Measurements from ENCODE around the gene HS2ST1.

The HS2ST1 gene

GRCh38 chr1:86928819-86929218 lies 14.4 kb downstream of the HS2ST1 start:
- FAIRE-seq (no peak), DNase-seq (ENCODE audit: insufficient read length) (no peak)
- no peak for TF ChIP-seq POLR2AphosphoS5 (IDR thresholded peaks at IDR 0.05; ENCODE audit: low read depth, low read length)

- FAIRE-seq: no peak
- TF ChIP-seq POLR2A (IDR thresholded peaks at IDR 0.05; ENCODE audit: low read depth, low read length) (no peak), TAF1 (IDR thresholded peaks at IDR 0.05; ENCODE audit: borderline replicate concordance, low read depth, low read length) (no peak), POLR2AphosphoS5 (IDR thresholded peaks at IDR 0.05; ENCODE audit: low read depth, low read length) (no peak)
- DNase-seq (ENCODE audit: insufficient read length): no peak
These were observed 18.6 kb downstream of the HS2ST1 start for GRCh38 chr1:86933051-86933450.

GRCh38 chr1:86933562-86934377 lies 19.3 kb downstream of the HS2ST1 start:
- no peak for FAIRE-seq
- TF ChIP-seq TAF1 (IDR thresholded peaks at IDR 0.05; ENCODE audit: borderline replicate concordance, low read depth, low read length): no peak
- TF ChIP-seq POLR2A (IDR thresholded peaks at IDR 0.05; ENCODE audit: low read depth, low read length): no peak
- no peak for TF ChIP-seq POLR2AphosphoS5 (IDR thresholded peaks at IDR 0.05; ENCODE audit: low read depth, low read length)
- DNase-seq (ENCODE audit: insufficient read length): no peak

GRCh38 chr1:86938450-86938849 lies 24.0 kb downstream of the HS2ST1 start:
- TF ChIP-seq TAF1 (IDR thresholded peaks at IDR 0.05; ENCODE audit: borderline replicate concordance, low read depth, low read length) (no peak), POLR2A (IDR thresholded peaks at IDR 0.05; ENCODE audit: low read depth, low read length) (no peak), POLR2AphosphoS5 (IDR thresholded peaks at IDR 0.05; ENCODE audit: low read depth, low read length) (no peak)
- no peak for DNase-seq (ENCODE audit: insufficient read length)
- no peak for FAIRE-seq

- FAIRE-seq: no peak
- DNase-seq (ENCODE audit: insufficient read length): no peak
- no peak for TF ChIP-seq TAF1 (IDR thresholded peaks at IDR 0.05; ENCODE audit: borderline replicate concordance, low read depth, low read length)
- no peak for TF ChIP-seq POLR2AphosphoS5 (IDR thresholded peaks at IDR 0.05; ENCODE audit: low read depth, low read length)
- TF ChIP-seq POLR2A (IDR thresholded peaks at IDR 0.05; ENCODE audit: low read depth, low read length): no peak
These were observed 24.4 kb downstream of the HS2ST1 start for GRCh38 chr1:86938855-86939254.

- FAIRE-seq (peak; percentile 51), DNase-seq (ENCODE audit: insufficient read length) (no peak)
- TF ChIP-seq POLR2A (IDR thresholded peaks at IDR 0.05; ENCODE audit: low read depth, low read length) (no peak), POLR2AphosphoS5 (IDR thresholded peaks at IDR 0.05; ENCODE audit: low read depth, low read length) (no peak), TAF1 (IDR thresholded peaks at IDR 0.05; ENCODE audit: borderline replicate concordance, low read depth, low read length) (no peak)
These were observed 25.0 kb downstream of the HS2ST1 start for GRCh38 chr1:86939406-86939805.

- DNase-seq (ENCODE audit: insufficient read length) (no peak), FAIRE-seq (no peak)
- TF ChIP-seq POLR2AphosphoS5 (IDR thresholded peaks at IDR 0.05; ENCODE audit: low read depth, low read length) (no peak), TAF1 (IDR thresholded peaks at IDR 0.05; ENCODE audit: borderline replicate concordance, low read depth, low read length) (no peak), POLR2A (IDR thresholded peaks at IDR 0.05; ENCODE audit: low read depth, low read length) (no peak)
These were observed 26.2 kb downstream of the HS2ST1 start for GRCh38 chr1:86940599-86940998.

- FAIRE-seq: no peak
- TF ChIP-seq POLR2AphosphoS5 (IDR thresholded peaks at IDR 0.05; ENCODE audit: low read depth, low read length) (no peak), TAF1 (IDR thresholded peaks at IDR 0.05; ENCODE audit: borderline replicate concordance, low read depth, low read length) (no peak), POLR2A (IDR thresholded peaks at IDR 0.05; ENCODE audit: low read depth, low read length) (no peak)
- no peak for DNase-seq (ENCODE audit: insufficient read length)
These were observed 27.6 kb downstream of the HS2ST1 start for GRCh38 chr1:86942042-86942441.

- FAIRE-seq: no peak
- DNase-seq (ENCODE audit: insufficient read length): no peak
- TF ChIP-seq POLR2AphosphoS5 (IDR thresholded peaks at IDR 0.05; ENCODE audit: low read depth, low read length) (no peak), POLR2A (IDR thresholded peaks at IDR 0.05; ENCODE audit: low read depth, low read length) (no peak), TAF1 (IDR thresholded peaks at IDR 0.05; ENCODE audit: borderline replicate concordance, low read depth, low read length) (no peak)
These were observed 28.3 kb downstream of the HS2ST1 start for GRCh38 chr1:86942743-86943142.

GRCh38 chr1:86948212-86948611 lies 33.8 kb downstream of the HS2ST1 start:
- TF ChIP-seq POLR2A (IDR thresholded peaks at IDR 0.05; ENCODE audit: low read depth, low read length) (no peak), POLR2AphosphoS5 (IDR thresholded peaks at IDR 0.05; ENCODE audit: low read depth, low read length) (no peak), TAF1 (IDR thresholded peaks at IDR 0.05; ENCODE audit: borderline replicate concordance, low read depth, low read length) (no peak)
- no peak for FAIRE-seq
- DNase-seq (ENCODE audit: insufficient read length): no peak

GRCh38 chr1:86950712-86951419 lies 36.4 kb downstream of the HS2ST1 start:
- FAIRE-seq (no peak), DNase-seq (ENCODE audit: insufficient read length) (no peak)
- no peak for TF ChIP-seq TAF1 (IDR thresholded peaks at IDR 0.05; ENCODE audit: borderline replicate concordance, low read depth, low read length)
- no peak for TF ChIP-seq POLR2A (IDR thresholded peaks at IDR 0.05; ENCODE audit: low read depth, low read length)
- TF ChIP-seq POLR2AphosphoS5 (IDR thresholded peaks at IDR 0.05; ENCODE audit: low read depth, low read length): no peak

GRCh38 chr1:86951430-86951829 lies 37.0 kb downstream of the HS2ST1 start:
- no peak for DNase-seq (ENCODE audit: insufficient read length)
- peak; percentile 73 for FAIRE-seq
- TF ChIP-seq TAF1 (IDR thresholded peaks at IDR 0.05; ENCODE audit: borderline replicate concordance, low read depth, low read length): no peak
- TF ChIP-seq POLR2A (IDR thresholded peaks at IDR 0.05; ENCODE audit: low read depth, low read length): no peak
- TF ChIP-seq POLR2AphosphoS5 (IDR thresholded peaks at IDR 0.05; ENCODE audit: low read depth, low read length): no peak
